OCI-LY3 (cell line): ENCODE data around the gene NR2F2.

Source experiments
- CTCF ChIP-seq: fragments of 200-600, 300-600 bp; sonication (generic); IDR thresholded peaks from 2 replicates; pipeline ENCODE4 v1.5.1; 2014; ENCODE audit warnings: antibody characterized with exemption, low read length, low read depth
- EZH2phosphoT487 ChIP-seq: fragments of 200-600 bp; shearing (Covaris generic); IDR thresholded peaks from 2 replicates; pipeline ENCODE4 v1.6.1; 2018; ENCODE audit warnings: antibody characterized with exemption, mixed run types, low read depth

- TF ChIP-seq CTCF (no peak), EZH2phosphoT487 (no peak)
Measured at GRCh38 chr15:96353416-96353929, 23.0 kb downstream of the NR2F2 start.
